CD4-positive, alpha-beta T cell treated with Interleukin-15 for 1 hour (primary cell): Measurements from ENCODE around the gene SARS1.
"Not testable (repeated sequence)": the region's sequence is repeated elsewhere in the genome, so short reads cannot be mapped to it uniquely, and the experiment has no call there.

Experiments
- DNase-seq: peaks from one replicate; pipeline ENCODE4 v3.0.0-alpha.2; 2020

SARS1 gene

DNA sequence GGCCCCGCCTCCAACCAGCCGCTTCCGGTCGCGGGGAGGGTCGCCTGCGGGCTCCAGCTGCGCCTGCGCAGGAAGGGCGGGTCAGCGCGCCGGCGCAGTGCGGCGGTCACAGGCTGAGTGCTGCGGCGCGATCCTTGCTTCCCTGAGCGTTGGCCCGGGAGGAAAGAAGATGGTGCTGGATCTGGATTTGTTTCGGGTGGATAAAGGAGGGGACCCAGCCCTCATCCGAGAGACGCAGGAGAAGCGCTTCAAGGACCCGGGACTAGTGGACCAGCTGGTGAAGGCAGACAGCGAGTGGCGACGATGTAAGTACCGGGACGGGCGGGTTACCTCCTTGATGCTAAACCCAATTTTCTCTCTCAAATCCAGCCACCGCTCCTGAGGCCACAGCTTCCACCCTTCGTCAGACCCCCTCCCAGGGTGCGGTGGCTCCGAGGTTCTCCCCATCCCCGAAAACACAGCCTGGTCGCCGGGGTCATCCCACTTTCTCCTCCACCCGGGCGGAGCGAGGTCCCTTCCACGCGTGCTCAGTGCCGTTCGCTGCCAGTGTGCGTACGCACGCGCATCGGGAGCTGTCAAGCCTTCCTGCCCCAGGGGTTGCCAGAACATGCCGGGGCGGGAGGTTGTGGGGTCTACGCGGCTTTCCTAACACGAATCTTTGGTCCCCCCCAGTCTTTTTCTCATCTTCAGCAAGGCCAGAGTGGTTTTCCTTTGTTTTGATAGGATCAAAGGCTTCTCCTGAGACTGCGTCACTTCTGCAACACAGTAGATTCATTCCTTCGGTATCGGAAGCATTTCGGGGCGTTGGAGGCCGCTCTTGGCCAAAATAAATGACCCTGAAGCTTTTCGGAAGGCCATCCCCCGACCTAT lies at the start of gene SARS1:
Gene SARS1, plus strand, starts transcription at position 95 of the 870 bp plus-strand sequence. Its CDS starts 75 bp downstream, at position 170.
- peak; percentile 87 for DNase-seq

DNA sequence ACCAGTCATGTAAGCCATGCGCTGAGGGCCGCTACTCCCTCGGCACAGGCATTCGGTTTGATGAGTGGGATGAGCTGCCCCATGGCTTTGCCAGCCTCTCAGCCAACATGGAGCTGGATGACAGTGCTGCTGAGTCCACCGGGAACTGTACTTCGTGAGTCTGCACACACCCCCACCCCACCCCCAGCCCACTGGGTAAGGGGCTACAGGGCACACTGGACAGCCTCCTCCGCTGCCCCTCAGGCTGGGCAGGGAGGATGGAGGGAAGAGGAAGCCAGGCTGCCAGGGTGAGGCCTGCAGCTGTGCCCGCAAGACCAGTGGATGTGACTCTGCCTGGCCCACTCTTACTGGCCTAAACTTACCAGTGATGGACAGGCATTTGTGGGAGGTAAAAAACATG lies 49.2 kb upstream of the SARS1 start:
- DNase-seq: no peak

DNA sequence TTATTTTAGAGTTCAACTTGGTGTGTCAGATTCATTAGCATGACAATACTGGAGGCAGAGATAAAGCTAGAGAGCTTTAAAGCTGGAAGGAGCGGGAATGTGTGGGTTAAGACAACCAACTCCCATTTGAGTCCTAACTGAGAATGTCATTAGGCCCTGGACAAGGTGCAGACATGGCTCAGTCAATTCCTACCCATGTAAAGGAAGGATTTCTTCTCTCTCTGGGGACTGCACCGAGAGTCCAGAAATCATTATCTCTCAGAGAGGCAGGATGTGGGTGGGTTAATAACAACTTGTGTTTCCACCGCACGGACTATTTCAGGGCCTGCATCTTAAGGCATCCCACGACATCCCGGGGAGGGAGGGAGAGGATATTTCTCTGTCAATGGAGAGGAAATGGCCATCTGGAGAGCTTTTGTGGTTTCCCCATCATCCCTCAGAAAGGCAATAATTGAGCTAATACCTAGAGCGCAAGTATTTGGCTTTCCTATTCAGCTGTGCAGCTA lies 46.7 kb upstream of the SARS1 start:
- DNase-seq: no peak

GRCh38 chr1:109170035-109170764 lies 43.5 kb upstream of the SARS1 start:
- DNase-seq: no peak

- DNase-seq: no peak
These were observed 42.1 kb upstream of the SARS1 start for GRCh38 chr1:109171646-109172045.

DNA sequence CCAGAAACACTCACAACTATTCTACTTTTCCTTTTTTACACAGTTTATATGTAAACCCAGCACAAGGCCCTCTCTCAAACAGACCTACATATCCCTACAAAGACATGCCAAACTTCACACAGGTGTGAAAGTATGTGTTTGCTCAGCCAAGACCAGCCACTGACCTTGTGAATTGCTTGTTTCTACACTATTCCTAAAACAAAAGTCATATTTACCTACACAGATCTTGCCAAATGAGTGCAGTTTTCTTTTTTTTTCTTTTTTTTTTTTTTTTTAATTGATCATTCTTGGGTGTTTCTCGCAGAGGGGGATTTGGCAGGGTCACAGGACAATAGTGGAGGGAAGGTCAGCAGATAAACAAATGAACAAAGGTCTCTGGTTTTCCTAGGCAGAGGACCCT lies 37.4 kb upstream of the SARS1 start:
- DNase-seq: not testable (repeated sequence)

- not testable (repeated sequence) for DNase-seq
These were observed 33.0 kb upstream of the SARS1 start for GRCh38 chr1:109180715-109181084.

GRCh38 chr1:109181085-109181806 lies 32.5 kb upstream of the SARS1 start:
- no peak for DNase-seq

DNA sequence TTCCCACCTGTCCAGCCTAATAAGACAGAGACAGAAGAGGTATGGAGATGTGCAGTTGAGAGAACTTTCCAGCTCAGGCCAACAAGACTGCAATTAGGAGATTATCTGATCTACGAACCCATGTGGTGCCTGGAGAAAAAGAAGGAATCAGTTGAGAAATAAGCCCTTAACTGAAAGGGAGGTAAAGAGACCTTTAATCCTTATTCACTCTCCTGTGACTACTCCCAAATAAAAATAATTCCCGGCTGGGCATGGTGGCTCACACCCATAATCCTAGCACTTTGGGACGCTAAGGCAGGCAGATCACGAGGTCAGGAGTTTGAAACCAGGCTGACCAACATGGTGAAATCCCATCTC lies 31.9 kb upstream of the SARS1 start:
- no peak for DNase-seq

- DNase-seq: no peak
These were observed 30.5 kb upstream of the SARS1 start for GRCh38 chr1:109183058-109183738.

DNA sequence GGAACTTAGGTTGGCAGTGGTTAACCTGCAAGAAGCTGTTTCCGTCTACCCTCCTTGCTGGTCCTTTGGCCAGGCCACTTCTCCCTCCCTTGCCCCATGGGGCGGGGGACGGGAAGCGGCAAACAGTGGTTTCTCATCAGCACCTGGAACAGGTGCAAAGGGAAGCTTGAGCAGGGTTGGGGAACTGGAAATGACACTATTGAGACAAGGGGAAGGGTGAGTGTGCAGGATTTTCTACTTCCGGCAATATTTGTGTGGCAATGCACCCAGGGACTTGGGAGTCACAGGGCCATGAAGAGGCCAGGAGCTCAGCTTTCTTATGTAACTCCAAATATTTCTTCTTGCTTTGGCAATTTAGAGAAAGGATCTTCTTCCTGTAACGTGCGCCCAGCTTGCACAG lies 29.0 kb upstream of the SARS1 start:
- DNase-seq: peak; percentile 21

- DNase-seq: no peak
These were observed 28.4 kb upstream of the SARS1 start for GRCh38 chr1:109185357-109185756.

DNA sequence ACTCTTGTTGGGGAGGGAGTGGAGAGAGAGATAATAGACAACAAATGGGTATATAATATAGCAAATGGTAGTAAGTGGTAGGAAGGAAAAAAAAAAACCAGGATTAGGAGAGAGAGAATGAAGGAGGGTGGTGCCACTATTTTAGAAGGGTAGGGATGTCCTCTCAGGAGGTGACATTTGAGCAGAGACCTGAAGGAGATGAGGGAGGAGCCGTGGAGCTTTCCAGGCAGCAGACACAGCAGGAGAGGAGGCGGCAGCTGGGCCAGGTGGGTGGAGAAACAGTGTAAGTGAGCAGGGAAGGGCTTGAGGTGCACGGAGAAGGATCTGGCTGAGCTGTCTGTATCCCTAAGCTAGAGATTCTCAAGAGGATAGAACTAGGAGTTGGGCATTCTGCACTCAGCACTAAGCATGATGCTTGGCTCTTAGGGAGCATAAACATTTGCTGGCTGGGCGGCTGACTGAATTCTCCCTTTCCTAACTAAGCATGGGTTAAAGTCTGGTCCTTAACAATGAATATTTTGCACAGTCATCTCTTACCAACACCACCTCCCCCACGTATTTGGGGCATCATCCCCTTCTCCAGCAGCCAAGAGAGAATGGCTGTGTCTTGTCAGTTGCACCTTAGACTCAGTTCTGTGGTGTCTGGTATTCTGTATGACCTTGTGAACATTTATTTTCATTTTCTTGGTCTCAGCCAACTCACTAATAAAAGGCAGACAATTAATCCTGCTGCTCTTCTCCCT lies 27.6 kb upstream of the SARS1 start:
- DNase-seq: no peak

GRCh38 chr1:109186733-109187086 lies 27.0 kb upstream of the SARS1 start:
- DNase-seq: no peak

- no peak for DNase-seq
These were observed 26.6 kb upstream of the SARS1 start for GRCh38 chr1:109187127-109187526.

DNA sequence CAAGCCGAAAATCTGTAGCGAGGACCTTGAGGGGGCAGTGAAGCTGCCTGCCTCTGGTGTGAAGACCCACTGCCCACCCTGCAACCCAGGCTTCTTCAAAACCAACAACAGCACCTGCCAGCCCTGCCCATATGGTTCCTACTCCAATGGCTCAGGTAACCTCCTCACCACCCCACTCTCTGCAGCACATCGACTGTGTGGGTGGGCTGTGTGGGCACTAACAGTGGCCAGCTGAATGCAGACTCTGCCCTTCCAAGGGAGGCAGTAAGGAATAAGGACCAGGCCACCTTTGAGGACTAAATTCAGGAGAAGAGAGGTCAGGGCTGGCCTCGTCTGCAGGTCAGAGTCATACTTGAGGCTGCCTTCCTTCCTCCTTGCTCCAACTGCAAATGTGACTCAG lies 25.5 kb upstream of the SARS1 start:
- no peak for DNase-seq

DNA sequence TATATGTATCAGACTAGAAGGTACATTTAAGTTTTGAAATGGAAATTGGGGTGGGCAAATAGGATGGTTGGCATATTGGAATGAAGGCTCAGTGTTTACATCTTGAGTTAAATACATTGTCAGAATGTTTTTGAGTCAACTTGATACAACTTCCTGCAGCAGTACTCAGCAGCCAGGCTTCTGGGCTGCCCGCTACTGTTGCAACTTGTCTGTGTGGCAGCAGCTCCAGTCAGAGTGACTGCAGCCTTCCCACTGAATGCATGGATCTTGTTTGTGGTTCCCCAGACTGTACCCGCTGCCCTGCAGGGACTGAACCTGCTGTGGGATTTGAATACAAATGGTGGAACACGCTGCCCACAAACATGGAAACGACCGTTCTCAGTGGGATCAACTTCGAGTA lies 24.9 kb upstream of the SARS1 start:
- DNase-seq: no peak

GRCh38 chr1:109190189-109190588 lies 23.5 kb upstream of the SARS1 start:
- no peak for DNase-seq

- no peak for DNase-seq
These were observed 22.3 kb upstream of the SARS1 start for GRCh38 chr1:109191377-109191776.

- no peak for DNase-seq
These were observed 21.8 kb upstream of the SARS1 start for GRCh38 chr1:109191891-109192290.

GRCh38 chr1:109192433-109192832 lies 21.3 kb upstream of the SARS1 start:
- DNase-seq: no peak
